Esophagus mucosa (tissue), 1 donor: Measurements from ENCODE around the gene NEAT1. TPM values are rescaled to one million over a fixed set of nuclear protein-coding genes. Genes with fewer than 3 reads are reported as not detected.

ENCODE experiments used
- ATAC-seq: fragments of 200-7000 bp; cut with Tn5 transposase; one replicate; pipeline ENCODE4 v1.9.1; 2020
- total RNA-seq: library from RNA; stranded (reverse); gene quantifications from one replicate; pipeline ENCODE4 v1.2.4, GENCODE V29; 2023
- donor health status: DM: yes; HTN: yes; CAD: no.

The NEAT1 gene
- total RNA-seq, 1 donor from 2014 or later: 389 TPM

GRCh38 chr11:65424205-65425104, 1.9 kb downstream of the NEAT1 start:
- ATAC-seq: no peak

- ATAC-seq: no peak
Measured at GRCh38 chr11:65425105-65425970, 2.7 kb downstream of the NEAT1 start.

GRCh38 chr11:65425971-65426838, 3.6 kb downstream of the NEAT1 start:
- ATAC-seq: no peak

GRCh38 chr11:65426839-65427690, 4.5 kb downstream of the NEAT1 start:
- ATAC-seq: peak; percentile 7

- ATAC-seq: peak; percentile 17
Measured at GRCh38 chr11:65427691-65428577, 5.3 kb downstream of the NEAT1 start.

GRCh38 chr11:65428578-65429067, 6.0 kb downstream of the NEAT1 start:
- peak; percentile 3 for ATAC-seq

GRCh38 chr11:65429068-65429681, 6.6 kb downstream of the NEAT1 start:
- ATAC-seq: peak; percentile 2

- peak; percentile 11 for ATAC-seq
Measured at GRCh38 chr11:65429724-65430405, 7.3 kb downstream of the NEAT1 start.

GRCh38 chr11:65430406-65431217, 8.0 kb downstream of the NEAT1 start:
- no peak for ATAC-seq

- no peak for ATAC-seq
Measured at GRCh38 chr11:65431451-65432099, 9.0 kb downstream of the NEAT1 start.

- no peak for ATAC-seq
Measured at GRCh38 chr11:65432100-65432650, 9.6 kb downstream of the NEAT1 start.

GRCh38 chr11:65432686-65433582, 10.3 kb downstream of the NEAT1 start:
- ATAC-seq: no peak

- no peak for ATAC-seq
Measured at GRCh38 chr11:65433657-65434056, 11.1 kb downstream of the NEAT1 start.

GRCh38 chr11:65434057-65434666, 11.6 kb downstream of the NEAT1 start:
- ATAC-seq: no peak

GRCh38 chr11:65434667-65435410, 12.2 kb downstream of the NEAT1 start:
- no peak for ATAC-seq
